Hepatic stellate cell (primary cell): ENCODE results near the gene SSC5D.
A peak's percentile ranks its signal among the peaks of the same experiment; 100 is the strongest.
"Not testable (repeated sequence)": the region's sequence is repeated elsewhere in the genome, so short reads cannot be mapped to it uniquely, and the experiment has no call there.

Experiments
- DNase-seq: peaks from one replicate; pipeline ENCODE4 v3.0.0; 2011; ENCODE audit warnings: low spot score

Gene SSC5D

DNA sequence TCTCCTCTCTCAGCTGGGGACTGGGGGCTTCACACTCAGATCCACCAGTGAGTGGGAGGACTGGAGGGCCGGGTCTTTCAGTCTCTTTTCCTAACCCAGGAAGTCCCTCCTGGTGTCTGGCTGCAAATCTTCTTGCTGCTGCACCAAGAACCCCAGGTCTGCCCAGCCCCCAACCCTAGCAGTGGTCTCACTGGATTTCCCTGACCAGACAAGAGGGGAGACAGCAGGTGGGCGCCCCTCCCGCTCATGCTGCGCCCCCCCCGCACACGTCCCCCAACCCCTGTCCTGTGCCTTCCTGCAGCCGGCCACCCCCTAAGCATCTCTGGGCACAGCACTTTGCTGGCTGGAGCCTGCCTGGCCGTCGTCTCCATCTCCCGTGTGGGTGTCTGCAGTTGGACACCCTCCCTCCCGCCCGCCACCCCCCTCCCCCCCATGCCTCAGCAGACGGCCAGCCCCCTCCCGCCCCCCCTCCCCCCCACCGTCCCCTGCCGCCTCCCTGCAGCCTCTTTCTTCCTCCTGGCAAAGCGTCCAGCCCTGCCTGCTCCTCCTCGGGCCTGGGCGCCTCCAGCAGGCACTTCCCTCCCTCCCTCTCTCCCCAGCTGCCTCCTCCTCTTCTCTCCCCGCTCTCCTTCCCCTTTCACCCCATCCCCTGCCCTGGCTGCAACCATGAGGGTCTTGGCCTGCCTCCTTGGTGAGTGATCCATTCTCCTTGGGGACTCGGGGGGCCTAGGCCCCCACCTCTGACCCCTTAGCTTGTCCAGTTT lies at the start of gene SSC5D:
Gene SSC5D, plus strand, starts transcription at position 513 of the 764 bp plus-strand sequence. Its CDS starts 154 bp downstream, at position 667.
- DNase-seq: peak; percentile 69

DNA sequence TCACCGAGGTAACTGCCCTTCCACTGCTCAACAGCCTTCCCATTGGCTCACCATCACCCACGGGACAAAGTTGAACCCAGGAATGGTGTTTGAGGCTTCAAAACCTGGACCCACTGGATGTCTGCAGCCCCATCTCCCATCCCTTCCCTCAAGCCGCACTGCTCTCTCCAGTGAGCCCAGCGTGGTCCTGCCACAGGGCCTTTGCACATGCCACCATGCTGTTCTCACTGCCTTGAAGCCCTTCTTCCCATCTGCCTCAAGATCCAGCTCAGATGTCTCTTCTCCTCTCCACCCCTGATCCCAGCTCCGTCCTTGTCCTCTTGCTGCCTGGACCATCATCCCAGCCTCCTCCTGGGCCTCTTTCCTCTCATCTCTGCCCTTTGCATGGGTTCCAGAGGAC lies 49.2 kb upstream of the SSC5D start:
- no peak for DNase-seq

DNA sequence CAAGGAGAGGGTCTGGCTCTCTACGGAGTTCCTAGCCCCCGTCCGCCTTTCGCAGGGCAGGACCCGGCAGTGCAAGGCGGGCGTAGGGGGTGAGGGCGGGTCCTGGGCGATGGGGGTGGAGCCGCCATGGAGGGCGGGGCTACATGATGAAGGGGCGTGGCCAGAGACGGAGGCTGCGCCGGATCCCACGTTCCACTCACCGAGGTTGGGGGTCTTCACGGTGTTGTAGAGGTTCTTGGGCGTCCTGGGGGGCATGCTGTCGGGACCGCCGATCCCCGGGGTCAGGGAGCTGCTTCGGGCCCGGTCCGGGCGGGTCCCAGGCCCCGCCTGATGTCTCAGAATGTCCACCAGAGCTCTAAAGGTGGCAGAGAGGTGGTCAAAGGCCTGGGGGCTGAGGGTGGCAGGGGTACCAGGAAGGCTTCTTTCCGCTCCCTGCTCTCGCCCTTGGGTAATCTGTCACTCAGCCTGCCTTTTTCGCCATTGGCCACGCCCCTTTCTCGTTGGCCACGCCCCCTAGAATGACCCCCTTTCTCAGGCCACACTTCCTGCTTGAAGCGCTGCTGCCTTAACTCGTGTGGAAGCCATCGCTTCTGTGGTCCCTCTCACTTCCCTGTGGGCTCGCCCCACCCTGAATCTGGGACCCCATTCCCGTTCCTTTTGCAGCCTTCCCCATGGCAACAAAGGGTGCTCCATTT lies 47.7 kb upstream of the SSC5D start:
- DNase-seq: no peak

DNA sequence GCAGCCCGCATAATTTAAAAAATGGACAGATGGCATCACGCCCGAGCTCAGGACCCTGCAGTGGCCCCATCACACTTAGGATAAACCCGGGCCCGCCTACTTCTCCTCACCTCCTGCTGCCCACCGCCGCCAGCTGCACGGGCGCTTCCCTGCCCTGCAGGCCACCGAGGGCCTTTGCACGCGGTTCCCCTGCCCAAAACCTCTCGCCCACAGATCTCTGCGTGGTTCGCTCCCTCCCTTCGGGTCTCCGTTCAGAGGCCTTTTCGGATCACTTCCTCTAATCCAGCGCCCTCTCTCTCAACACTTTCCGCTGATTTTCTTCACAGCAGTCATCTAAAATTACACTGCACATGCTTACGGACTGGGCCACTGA lies 46.9 kb upstream of the SSC5D start:
- no peak for DNase-seq

DNA sequence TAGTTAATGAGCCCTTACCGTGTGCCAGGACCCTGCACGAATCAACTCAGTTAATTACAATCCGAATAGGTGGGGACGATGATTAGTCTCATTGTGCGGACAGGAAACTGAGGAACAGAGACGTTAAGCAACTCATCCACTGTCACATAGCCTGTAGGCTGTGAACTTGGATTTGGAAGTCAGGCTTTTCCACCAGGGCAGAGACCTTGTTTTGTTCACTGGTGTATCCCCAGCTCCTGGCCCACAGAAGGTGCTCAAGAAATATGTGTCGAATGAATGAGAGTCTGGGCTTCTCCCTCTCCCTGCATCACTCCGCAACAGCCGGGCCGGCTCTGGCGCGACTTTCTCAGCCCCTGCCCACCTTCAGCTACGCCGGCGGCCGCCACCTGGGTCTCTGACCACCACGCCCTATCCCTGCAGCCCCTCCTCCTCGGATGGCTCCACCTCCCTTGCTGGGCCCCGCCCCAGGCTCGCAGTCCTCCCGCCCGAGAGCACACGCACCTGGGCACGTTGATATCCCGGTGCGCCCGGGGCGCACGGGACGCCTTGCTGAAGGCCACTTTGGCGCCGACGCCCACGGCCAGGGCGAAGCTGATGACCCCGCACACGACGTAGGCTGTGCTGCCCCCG lies 46.4 kb upstream of the SSC5D start:
- no peak for DNase-seq

DNA sequence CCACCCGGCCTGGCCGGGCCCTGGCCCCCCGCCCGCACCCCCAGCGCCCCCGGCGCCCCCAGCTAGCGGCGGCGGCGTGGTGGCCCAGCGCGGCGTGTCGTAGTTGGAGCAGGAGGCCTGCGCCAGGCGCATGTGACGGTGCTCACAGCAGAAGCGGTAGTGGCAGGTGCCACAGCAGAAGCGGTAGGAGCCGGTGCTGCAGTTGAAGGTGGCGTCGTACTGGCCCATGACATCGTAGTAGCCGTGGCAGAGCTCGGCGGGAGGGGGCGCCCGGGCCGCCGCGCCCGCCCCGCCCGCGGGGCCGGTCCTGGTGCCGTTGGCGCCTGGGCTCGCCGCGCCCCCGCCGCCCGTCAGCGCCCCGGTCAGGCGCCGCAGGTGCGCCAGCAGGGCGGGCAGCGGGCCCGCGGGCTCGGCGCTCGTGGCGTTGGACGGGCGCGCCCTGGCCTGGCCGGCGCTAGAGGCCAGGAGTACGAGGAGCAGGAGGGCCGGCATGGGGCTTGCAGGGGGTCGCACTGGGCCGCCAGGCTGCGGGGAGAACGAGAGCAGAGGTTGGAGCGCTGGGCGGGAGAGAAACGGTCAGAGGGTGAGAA lies 45.8 kb upstream of the SSC5D start:
- DNase-seq: no peak

DNA sequence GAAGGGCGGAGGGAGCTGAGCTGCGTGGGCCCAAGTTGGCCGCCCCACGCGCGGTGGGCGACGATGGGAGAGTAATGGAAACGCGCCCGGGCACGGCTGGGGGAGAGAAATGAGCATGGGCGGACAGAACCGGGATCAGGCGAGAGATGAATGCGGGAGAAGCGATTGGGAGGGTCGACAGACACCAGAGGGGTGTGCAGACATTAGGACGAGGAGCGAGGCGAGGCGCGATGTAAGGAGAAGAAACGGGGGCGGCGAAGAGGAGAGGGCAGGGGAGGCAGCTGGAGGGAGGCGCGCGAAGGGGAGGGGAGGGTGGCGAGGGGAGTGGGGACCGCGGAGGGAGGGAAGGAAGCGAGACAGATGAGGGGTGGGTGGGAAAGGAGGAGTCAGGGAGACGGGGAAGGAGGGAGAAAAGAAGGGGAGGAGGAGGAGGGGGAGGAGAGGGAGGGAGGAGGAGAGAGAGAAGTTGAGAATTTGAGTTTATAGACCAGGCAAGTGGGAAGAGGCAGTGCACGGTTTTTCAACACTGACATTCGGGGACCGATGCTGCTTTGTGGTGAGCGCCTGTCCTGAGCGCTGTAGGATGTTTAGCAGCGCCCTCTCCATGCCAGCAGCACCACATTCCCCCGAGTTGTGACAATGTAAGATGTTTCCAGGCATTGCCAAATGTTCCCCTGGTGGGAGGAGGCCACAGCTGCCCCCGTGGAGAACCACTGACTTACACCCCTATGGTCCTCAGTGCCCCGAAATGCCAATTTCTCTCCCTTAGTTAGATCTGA lies 45.0 kb upstream of the SSC5D start, which contains the start of gene SHISA7:
Gene SHISA7, minus strand, starts transcription at position 256 of the 779 bp plus-strand sequence. CDS start 437 bp downstream, outside the sequence.
- DNase-seq: no peak

DNA sequence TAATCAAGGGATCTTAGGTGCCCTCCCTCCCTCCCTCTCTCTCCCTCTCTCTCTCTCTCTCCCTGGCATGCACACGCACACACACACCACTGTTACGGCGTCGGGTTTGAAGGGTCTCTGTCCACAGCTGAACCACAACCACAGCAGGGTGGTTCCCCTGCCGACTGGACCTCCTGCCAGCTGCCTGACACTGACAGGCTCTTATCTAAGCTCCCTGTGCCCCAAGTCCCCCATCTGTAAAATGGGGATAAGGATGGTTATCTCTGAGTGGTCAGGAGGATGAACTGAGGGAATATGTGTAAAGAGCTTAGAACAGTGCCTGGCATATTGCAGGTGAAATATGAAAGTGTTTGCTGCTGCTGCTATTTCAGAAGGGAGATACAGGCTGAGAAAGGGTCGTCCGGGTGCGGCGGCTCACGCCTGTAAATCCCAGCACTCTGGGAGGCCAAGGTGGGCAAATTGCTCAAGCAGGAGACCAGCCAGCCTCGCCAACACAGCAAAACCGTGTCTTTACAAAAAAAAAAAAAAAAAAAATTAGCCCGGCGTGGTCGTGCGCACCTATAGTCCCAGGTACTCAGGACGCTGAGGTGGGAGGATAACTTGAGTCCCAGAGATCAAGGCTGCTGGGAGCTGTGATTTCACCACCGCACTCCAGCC lies 44.3 kb upstream of the SSC5D start:
- no peak for DNase-seq

DNA sequence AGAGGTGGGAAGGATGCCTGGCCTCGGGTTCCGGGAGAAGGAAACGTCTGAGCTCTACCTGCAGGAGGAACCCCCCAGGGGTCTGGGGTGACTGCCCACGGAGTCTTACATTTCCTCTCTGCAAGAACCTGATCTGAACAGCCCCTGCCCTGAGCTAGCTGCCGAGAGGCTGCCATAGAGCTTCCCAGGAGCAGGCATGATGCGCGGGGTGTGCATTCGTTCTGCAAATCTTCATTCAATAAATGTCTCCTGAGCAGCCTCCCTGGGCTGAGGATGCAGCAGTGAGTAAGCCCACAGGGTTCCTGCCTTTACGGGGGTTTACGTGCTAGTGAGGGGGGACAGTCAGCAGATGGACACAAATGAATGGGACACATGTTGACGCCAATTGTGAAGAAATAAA lies 43.6 kb upstream of the SSC5D start:
- DNase-seq: no peak

DNA sequence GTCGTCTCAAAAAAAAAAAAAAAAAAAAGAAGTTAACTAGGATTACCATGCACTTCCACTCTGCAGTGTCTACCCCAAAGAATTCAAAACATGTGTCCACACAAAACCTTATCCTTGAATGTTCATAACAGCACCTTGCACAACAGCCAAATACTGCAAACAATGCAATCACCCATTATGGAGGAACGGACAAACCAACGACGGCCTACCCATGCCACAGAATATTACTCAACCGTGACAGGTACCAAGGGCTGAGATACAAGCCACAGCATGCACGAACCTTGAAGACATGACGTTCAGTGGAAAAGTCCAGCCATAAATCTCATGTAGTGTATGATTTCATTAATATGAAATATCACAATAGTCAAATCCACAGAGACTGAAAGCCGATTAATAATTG lies 42.2 kb upstream of the SSC5D start:
- DNase-seq: no peak

DNA sequence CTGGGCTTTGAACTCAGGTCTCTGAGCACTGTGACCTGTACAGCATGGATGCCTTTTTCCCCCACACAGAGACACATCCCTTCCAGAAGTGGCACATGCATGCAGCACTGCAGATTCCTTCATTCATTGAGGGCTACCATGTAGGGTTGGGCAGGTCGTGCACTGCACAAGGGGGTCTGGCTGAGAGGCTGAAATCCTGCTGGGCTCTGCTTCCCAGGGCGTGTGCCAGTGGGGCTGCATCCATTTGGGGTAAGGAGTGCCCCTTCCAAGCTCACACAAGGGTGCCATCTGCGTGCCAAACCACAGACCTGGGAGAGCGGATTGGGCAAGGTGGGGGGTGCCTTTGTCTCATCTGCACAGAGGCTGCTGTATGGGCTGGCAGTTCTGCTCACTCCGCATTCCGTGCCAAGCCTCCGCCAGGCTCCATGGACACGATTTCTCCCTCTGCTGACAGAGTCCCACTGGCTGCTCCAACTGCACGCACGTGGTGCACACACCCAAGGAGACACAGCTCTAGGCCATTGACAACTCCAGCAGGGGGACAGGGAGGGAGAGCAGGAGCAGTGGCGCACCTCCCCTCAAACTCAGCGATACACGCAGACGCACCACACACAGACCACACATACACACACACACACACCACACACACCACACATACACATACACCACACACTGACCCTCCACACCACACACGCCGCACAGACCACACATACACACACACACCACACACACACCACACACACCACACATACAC lies 40.6 kb upstream of the SSC5D start:
- peak; percentile 59 for DNase-seq

DNA sequence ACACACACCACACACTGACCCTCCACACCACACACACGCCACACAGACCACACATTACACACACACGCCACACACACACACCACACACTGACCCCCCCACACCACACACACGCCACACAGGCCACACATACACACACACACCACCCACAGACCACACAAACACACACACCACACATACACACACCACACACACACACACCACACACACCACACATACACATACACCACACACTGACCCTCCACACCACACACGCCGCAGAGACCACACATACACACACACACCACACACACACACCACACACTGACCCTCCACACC lies 40.1 kb upstream of the SSC5D start:
- not testable (repeated sequence) for DNase-seq

DNA sequence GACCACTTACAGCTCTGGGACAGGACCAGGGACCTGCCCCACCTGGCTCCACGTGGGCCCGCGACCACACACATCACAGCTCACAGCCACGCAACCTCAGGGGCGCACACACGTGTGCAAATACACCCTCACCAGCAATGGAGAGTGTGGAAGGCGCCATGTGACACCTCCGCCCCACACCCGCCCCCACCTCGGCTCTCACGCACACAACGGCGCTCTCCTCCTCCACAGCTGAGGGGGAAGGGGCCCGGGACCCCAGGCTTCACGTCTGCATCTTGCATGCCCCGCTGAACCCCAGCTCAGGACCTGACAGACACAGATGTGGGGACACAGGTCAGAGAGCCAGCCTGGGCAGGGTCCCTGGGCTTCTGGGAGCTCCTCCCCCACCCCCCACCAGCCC lies 38.8 kb upstream of the SSC5D start:
- no peak for DNase-seq

DNA sequence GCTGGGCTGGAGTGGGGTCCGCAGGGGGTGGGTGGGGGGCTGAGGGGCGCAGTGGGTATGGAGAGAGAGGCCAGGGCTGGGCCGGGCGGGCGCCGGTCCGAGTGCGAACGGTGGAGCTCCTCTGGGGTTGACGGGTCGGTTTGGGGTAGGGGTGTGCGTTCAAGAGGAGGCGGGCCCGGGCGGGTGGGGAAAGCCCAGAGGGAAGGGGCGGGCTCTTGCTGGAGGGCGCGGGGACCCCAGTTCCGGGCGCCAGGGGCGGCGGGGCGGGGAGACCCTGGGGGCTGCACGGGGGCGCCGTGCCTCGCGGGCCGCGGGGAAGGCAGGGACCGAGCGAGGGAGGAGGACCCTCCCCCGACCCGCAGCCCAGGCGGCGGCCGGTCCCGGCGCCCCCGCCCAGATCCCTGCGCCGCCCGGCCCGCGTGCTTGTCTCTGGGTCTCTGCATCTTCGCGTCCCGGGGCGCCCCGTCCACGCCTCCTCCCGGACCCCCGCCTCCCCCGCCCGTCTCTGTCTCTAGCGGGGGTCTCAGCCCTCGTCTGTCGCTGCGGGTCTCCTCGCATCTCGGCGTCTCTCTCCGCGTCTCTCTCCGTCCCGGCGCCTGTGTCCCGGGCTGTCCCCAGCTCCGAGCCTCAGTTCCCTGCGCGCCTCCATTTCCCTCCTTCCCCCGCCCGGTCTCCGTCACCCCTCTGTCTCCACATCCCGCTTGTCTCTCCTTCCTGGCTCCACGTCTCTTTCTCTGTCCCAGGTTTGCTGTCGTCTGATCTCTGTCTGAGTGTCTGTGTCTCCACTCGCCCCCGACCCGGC lies 36.9 kb upstream of the SSC5D start:
- no peak for DNase-seq

DNA sequence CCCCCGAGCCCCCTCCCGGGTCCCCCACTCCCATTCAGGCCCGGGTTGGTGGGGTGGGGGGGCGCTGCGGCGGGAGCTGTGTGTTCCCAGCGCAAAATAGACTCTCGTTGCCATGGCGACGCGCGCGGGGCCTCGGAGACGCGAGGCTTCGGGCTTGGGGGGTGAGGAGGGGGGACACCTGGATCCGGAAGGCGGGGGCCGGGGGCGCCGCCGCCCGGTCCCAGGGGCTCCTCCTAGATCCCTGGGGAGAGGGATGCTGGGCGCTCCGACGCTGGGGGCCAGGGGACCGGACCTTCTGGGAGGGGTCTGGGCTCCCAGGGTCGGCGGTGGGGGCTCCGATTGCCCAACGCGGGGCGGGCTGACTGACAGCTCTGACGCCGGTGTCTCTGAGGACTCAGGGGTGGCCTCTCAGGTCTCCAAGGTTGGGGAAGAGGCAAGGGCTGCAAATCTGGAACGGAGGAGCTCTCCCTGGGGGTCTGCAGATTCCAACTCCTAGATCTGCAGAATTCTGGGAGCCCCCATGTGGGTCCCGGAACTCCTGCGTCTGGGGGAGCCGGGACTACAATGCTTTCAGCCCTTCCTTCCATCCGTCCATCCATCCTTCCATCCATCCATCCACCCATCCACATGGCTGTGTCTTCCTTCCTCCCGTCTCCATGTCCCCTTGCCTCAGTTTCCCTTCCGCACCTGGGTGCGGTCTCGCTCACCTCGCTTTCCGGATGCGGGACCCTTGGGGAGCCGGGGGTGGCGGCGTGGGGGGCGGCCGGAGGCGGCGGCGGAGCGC lies 36.1 kb upstream of the SSC5D start:
- no peak for DNase-seq

DNA sequence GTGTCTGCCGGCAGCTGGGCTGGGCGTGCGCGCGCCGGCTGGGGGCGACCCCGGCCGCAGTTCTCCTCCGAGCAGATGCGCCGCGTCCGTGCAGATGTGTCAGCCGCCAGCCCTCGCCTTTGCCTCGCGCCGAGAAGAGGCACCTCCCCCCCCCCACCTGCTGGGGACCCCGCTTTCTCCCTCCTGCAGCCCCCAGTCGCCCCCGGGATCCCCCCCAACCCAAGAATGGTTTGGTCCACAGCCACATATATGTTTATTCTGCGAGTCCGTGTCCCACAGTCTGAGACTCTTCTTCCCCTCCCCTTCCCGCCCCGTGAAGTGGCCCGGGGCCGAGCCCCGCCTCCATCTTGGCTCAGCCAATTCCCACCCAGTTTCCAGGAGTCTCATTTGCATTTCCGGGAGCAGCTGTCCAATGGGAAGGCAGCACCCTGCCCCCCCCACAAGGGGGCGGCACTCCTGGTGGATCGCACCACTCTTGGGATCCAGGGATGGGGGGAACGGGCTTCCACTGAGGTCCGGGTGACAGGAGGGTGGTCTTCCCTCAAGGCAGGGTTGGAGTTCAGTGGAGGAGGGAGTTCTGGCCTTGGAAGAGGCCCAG lies 35.4 kb upstream of the SSC5D start:
- peak; percentile 76 for DNase-seq

DNA sequence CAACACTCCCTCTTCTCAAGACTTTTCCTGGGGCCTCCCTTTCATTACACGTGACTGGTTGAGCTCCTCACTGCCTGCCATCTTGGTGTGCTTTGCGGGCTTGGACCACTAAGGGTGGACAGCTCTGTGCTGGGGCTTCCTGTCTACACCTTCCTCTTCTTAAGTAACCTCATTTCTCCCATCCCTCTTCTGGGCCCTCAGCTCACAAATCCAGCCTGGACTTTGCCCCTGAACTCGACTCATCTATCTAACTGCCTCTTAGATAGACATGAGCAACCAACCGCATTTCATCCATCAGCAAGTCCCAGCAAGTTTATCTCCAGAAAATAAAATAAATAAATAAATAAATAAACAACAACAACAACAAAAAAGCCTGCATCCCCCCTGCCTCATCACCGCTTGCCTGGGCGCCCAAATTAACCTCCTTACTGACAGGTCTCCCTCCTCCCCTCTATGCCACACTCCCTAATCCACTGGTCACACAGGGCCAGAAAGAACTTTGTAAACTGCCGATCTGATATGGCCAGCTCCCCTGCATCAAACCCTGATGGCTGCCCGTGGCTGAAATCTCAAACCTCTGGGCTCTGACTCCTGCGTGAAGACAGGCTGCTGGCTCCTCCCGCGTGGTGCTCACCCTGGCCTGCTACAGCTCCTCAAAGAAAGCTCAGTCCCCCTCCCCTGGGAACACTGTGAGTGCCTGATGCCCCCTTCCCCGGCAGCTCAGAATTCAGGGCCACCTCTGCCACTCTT lies 34.5 kb upstream of the SSC5D start:
- DNase-seq: no peak

DNA sequence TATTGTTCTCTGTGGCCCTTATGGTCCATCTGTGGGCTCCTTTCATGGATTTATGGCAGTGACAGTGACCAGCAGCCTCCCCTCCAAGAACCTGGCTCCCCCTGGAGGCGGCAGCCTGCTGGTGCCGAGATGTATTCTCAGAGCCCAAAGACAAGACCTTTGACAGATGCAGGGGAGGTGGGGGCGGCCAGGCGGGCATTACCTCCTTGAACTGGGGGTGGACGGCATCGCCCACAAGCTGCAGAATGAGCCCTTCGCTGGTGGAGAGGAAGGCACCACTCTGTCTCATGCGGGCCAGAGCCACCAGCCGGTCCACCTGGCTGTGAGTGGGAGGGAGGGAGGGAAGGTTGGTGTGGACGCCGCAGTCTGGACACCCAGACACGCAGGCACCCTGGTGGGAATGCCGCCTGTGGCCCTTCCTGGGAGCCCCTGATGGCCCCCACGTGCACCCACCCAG lies 33.4 kb upstream of the SSC5D start:
- DNase-seq: peak; percentile 80
